ENCODE measurements around the gene POLR3A. TPM values are rescaled to one million over a fixed set of nuclear protein-coding genes. Genes with fewer than 3 reads are reported as not detected.

Gene POLR3A
- total and polyA plus RNA-seq, 2 of the 13 experiments (the other 11 are each of a cell fraction or from before 2014, with no cell fraction given) = 13.6 to 19.2 TPM

GRCh38 chr10:77989081-77989724, 40.1 kb downstream of the POLR3A start (continued):
- no peak for TF ChIP-seq PRDM15 (CRISPR knock-in tag; IDR thresholded peaks at IDR 0.05)
- TF ChIP-seq ZBTB3 (CRISPR knock-in tag; IDR thresholded peaks at IDR 0.05; ENCODE audit: borderline replicate concordance, low read depth) = no peak
- TF ChIP-seq, protein P1, sequence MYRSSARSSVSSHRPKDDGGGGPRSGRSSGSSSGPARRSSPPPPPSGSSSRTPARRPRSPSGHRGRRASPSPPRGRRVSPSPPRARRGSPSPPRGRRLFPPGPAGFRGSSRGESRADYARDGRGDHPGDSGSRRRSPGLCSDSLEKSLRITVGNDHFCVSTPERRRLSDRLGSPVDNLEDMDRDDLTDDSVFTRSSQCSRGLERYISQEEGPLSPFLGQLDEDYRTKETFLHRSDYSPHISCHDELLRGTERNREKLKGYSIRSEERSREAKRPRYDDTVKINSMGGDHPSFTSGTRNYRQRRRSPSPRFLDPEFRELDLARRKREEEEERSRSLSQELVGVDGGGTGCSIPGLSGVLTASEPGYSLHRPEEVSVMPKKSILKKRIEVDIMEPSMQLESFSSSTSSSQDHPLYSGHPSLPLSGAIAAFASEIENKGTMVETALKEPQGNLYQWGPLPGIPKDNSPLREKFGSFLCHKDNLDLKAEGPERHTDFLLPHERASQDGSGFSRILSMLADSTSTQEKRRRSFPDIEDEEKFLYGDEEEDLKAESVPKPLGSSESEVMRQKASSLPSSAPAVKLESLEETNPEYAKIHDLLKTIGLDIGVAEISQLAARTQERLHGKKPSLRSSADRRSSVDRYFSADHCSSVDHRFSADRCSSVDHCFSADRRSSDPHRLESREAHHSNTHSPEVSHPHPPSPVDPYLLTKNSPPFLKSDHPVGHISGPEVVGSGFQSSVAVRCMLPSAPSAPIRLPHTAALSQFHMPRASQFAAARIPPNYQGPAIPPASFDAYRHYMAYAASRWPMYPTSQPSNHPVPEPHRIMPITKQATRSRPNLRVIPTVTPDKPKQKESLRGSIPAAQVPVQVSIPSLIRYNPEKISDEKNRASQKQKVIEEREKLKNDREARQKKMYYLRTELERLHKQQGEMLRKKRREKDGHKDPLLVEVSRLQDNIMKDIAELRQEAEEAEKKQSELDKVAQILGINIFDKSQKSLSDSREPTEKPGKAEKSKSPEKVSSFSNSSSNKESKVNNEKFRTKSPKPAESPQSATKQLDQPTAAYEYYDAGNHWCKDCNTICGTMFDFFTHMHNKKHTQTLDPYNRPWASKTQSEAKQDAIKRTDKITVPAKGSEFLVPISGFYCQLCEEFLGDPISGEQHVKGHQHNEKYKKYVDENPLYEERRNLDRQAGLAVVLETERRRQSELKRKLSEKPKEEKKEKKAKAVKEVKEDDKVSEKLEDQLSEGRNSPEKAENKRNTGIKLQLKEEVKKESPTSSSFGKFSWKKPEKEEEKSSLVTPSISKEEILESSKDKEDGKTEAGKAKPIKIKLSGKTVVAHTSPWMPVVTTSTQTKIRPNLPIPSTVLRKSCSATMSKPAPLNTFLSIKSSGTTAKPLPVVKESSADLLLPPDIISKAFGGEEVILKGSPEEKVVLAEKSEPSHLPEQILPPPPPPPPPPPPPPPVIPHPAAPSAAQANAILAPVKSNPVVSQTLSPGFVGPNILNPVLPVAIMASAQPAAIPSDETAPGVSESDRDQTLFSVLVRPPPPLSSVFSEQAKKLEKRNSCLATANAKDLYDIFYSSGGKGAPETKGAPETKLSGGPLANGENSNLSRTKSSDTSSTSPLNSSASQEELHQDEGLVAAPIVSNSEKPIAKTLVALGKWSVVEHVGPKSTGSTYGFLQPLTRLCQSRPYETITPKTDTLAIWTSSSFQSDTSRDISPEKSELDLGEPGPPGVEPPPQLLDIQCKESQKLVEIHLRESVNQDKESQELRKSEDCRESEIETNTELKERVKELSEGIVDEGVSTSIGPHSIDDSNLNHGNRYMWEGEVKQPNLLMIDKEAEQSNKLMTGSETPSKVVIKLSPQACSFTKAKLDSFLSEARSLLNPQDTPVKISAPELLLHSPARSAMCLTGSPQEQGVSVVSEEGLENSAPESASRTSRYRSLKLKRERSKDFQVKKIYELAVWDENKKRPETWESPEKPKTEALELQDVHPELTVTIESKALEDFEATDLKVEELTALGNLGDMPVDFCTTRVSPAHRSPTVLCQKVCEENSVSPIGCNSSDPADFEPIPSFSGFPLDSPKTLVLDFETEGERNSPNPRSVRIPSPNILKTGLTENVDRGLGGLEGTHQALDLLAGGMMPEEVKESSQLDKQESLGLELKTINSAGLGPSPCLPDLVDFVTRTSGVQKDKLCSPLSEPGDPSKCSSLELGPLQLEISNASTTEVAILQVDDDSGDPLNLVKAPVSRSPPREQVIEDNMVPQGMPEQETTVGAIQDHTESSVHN (CRISPR knock-in tag; IDR thresholded peaks at IDR 0.05) = no peak
- TF ChIP-seq, protein P2, sequence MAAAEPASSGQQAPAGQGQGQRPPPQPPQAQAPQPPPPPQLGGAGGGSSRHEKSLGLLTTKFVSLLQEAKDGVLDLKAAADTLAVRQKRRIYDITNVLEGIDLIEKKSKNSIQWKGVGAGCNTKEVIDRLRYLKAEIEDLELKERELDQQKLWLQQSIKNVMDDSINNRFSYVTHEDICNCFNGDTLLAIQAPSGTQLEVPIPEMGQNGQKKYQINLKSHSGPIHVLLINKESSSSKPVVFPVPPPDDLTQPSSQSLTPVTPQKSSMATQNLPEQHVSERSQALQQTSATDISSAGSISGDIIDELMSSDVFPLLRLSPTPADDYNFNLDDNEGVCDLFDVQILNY (CRISPR knock-in tag; conservative IDR thresholded peaks at IDR 0.05) = no peak
- peak; percentile 47 for TF ChIP-seq TFE3 (CRISPR knock-in tag; IDR thresholded peaks at IDR 0.05)
- no peak for TF ChIP-seq ZNF615 (CRISPR knock-in tag; IDR thresholded peaks at IDR 0.05; ENCODE audit: borderline replicate concordance)
- TF ChIP-seq TBX3 (IDR thresholded peaks at IDR 0.05; ENCODE audit: borderline replicate concordance) = no peak
- TF ChIP-seq GPN1 (CRISPR knock-in tag; IDR thresholded peaks at IDR 0.05; ENCODE audit: borderline replicate concordance) = no peak
- TF ChIP-seq LCORL (IDR thresholded peaks at IDR 0.05) = no peak
- TF ChIP-seq LCORL (CRISPR knock-in tag; IDR thresholded peaks at IDR 0.05) = peak; percentile 95
- no peak for TF ChIP-seq ZNF7 (CRISPR knock-in tag; IDR thresholded peaks at IDR 0.05)
- 0 out of 2 replicates have a peak, but pooled peaks have one; percentile 34 for TF ChIP-seq ZNF768 (CRISPR knock-in tag; IDR thresholded peaks at IDR 0.05)
- TF ChIP-seq ZBTB42 (CRISPR knock-in tag; IDR thresholded peaks at IDR 0.05) = peak; percentile 82; the same call in 1 of the 2 replicates
